Fibroblast of gingiva (primary cell): Measurements from ENCODE around the gene AK2.
A peak's percentile ranks its signal among the peaks of the same experiment; 100 is the strongest.

Experiments
- DNase-seq: peaks from one replicate; pipeline ENCODE4 v3.0.0-alpha.2; 2011; ENCODE audit warnings: low read depth

The AK2 gene

DNA sequence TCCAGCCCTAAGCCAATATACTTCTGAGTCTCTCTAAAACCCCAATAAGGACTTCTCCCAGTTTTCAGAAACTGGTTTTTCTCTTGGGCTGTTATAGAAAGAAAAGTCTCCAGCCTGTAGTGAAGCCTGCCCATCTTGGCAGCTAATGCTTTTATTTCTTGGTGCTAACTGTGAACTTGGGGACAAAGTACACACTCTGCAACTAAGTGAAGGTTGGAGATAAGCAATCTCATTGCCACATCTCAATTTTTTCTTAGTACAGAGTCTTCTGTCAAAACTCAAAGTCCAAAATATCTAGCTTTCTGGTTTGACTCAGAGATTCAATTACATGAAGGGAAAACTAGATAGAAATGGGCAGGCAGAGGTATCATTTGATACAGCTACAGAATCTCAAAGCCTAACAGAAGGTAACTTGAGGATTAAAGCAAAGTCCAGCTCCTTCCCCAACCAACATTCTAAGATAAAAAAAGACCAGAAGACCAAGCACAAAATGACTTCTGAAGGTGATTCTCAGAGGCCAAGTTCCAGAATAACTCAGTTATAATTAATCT is 14.0 kb downstream of the AK2 start:
- DNase-seq, result no peak

DNA sequence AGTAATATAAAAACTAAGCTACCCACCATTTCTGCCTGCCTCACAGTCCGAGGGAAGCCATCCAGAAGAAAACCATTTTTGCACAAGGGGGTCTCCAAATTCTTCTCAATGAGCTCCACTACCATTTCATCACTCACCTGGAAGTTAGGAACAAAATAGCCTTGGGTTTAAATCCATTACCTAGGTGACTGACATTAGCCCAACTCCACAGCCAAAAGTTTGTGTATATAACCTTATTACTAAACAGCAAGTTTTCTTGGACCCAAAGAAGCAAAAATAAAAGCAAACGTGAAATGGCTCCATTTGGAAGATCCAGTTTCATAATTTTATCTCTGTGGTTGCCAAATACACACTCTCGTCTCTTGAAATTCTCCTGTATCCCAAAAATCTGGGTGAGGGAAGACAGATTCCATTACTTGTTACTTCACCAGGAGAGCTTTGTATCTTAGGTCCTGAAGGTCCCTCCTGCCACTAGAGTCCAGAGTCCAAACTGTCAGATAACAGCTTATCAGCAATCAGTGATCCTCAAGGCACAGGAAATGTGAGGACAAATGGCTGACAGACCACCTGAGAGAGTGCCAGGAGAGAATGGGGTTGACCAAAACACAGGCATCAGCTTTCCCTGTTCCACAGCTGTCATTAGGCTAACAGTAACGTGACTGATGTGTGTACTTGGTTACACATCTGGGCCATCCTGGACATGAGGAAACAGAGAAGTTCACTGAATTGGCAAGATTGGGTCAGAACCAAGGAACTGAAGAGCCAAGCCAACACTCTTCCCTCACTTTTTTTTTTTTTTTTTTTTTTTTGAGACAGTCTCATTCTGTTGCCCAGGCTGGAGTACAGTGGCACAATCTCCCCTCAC is 14.9 kb downstream of the AK2 start:
- DNase-seq, result no peak

GRCh38 chr1:33018112-33018511 is 18.6 kb downstream of the AK2 start:
- no peak for DNase-seq

DNA sequence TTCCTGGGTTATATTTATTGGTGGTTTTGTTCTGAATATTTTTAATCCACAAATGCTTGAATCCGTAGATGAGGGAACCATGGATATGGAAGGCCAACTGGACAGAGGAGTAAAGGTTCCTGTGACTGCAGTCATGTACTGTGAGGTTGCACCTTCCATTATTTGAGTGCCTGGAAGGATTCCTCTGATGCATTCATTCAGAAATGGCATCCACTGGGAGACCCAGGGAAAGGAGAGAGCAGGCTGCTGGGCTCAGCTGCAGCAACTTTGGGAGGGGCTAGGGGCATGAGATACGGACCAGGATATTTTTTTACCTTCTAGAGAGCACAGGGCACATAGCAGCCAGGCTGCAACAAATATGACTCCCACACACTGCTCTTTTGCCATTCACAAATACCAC is 19.5 kb downstream of the AK2 start:
- no peak for DNase-seq

- peak; percentile 66 for DNase-seq
These were observed 21.5 kb downstream of the AK2 start for GRCh38 chr1:33015216-33015615.

DNA sequence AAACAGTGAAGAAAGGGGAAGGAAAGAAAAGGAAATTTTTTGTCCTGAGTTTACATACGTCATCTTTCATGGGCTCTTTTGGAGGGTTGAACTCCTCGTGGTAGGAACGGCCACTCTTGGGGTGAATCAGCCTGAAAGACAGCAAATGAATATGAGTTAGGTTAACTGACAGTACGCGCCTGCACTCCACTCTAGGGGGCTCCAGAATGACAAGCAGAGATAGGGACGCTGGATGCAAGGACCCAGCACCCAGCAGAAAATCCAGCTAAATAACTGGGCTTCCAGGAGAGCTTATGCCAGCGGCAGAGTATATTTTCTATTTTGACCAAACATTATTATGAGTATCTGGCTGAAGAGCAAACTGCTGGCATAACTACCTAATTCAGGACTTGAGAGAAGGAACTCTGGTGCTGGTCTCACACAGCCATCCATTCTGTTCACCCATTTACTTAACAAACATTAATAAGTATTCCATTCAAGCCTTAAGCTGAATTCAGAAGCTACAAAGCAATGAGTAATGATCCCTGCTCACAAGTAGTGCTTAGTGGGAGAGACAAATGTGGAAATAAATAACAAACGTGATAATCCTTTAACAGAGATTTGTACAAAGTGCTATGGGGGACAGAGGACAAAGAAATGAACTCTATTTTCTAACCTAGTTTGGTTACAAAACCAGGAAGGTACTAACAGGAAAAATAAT is 22.1 kb downstream of the AK2 start:
- no peak for DNase-seq

DNA sequence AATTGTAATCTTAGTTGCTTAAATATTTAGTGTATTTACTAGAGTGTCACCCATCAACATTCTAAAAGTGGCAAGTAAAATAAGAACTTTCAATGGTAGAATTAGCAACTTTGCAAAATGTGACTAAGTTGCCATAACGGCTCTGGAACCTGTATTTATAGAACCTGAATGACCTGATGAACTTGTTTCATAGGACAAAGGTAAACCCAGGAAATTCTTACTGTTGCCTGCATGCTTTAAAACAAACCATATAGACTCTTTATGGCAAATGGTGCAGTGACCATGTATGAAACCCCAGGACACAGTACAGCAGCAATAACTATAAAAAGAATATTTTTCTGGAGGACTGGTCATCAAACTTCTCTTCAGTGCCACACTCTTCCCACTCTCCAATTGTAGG is 22.9 kb downstream of the AK2 start:
- no peak for DNase-seq

- DNase-seq, result no peak
These were observed 24.5 kb downstream of the AK2 start for GRCh38 chr1:33012165-33012564.

GRCh38 chr1:33010932-33011731 is 25.6 kb downstream of the AK2 start:
- DNase-seq, result peak; percentile 34

GRCh38 chr1:33009561-33009960 is 27.1 kb downstream of the AK2 start:
- DNase-seq, result no peak

- DNase-seq, result no peak
These were observed 28.4 kb downstream of the AK2 start for GRCh38 chr1:33008051-33008914.

DNA sequence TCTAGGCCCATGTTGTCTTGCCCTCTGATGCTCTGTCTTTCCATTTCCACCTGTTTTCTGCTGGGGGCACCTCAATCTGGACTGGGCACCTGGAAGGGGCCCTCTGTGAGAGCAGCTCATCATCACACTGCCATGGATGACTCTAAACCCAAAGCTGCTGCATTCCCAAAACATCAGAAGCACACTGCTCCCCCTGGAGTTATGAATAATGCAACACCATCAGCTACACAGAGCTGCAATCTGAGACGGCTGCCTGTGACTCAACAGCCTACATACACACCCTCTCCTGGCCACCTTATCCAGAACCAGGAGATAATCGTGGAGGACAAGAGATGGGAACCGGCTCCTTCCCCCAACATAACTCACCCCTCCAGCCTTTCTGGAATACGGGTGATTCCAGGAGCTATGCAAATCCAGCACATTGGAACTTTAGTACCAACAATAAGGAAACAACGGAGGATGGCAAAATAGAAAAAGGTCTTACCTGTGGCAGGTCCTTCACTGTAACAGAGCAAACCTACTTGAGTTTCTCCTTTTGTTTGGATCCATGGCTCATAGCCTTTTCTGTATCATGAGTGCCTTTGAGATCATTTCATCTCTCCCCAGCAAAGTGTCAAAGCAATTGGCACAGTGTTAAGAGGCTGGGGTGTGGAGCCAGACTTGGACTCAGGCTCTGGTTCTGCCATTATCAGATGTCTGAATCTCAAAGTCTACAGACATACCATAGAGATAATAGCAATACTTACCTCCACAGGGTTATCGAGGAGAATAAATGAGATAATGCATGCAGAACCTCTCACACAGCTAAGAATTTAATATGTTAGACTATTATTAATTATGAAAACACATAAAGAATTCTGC is 29.3 kb downstream of the AK2 start:
- peak; percentile 82 for DNase-seq

- DNase-seq, result no peak
These were observed 30.8 kb downstream of the AK2 start for GRCh38 chr1:33005838-33006421.

- DNase-seq, result no peak
These were observed 31.4 kb downstream of the AK2 start for GRCh38 chr1:33005117-33005837.

DNA sequence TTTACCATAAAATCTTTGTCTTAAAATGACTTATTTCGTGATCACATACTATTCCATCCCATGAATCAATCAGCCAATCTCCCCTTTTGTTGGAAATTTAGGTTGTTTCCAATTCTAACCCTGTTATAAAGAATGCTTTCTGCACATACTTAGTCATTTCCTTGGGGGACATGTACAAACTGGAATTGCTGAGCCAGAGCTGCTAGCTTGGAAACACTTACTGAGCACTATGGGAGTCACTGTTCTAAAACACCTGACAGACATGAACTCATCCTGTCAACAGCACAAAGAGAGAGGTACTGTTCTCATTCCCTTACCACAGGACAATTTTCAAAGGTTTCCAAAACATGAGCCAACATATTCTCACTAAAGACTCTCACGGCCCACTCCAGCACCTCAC is 32.1 kb downstream of the AK2 start:
- no peak for DNase-seq

DNA sequence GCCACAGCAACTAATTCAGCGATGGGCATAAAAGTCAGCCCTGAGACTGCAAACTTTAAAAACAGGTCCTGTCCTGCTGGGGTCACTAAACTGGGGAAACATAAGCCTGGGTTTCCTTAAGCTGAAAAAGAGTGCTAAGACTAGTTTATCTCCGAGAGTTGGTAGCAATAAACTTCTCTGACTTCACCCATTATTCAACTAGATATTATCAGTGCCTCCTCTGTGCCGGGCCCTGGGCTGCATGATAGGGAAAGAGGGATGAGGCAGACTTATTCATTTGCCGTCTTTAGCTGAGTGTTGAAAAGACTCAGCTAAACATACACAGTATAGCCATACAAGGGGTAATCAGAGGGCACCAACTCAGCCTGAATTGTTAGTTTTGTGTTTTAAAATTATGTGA is 33.0 kb downstream of the AK2 start:
- DNase-seq, result no peak

GRCh38 chr1:33002006-33002405 is 34.7 kb downstream of the AK2 start:
- no peak for DNase-seq

- no peak for DNase-seq
These were observed 35.4 kb downstream of the AK2 start for GRCh38 chr1:33001282-33001681.

DNA sequence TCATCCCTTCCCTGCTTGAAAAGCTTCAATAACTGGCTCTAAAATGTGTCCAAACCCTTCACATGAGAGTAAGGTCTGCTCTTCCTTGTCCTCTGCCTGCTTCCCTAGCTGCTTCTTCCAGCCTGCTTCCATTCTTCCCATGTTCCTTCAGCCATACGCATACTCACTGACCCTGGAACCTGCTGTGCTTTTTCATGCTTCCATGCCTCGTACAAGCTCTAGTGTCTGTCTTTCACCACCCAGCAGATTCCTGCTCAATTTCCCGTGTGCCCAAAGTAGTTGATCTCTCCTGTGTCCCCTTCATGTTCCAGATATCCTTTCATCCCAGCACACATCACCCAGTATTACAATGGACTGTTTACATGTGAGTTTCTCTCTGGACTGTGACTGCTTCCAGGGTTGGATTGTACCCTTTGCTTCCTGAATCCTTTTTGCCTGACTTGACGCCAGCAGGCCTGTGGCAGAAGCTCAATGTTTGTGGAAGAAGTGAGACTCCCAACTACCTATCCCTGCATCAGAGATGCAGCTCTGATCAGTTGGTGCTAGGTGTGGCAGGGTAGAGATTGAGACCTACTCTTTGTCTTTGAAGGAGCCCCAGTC is 36.2 kb downstream of the AK2 start:
- DNase-seq, result no peak
